GM08714 (cell line): Measurements from ENCODE around the gene TNIP2.

ENCODE experiments used
- H3K4me3 ChIP-seq: fragments of 200-500 bp; sonication (Bioruptor generic); 2 replicates; pipeline ENCODE4 v1.5.1; 2014; ENCODE audit warnings: mild to moderate bottlenecking, low read length, inconsistent platforms
- ZNF274 ChIP-seq: IDR thresholded peaks from 2 replicates; pipeline ENCODE4 v1.6.1; 2012; ENCODE audit warnings: mild to moderate bottlenecking, low read depth, low read length

TNIP2 gene

GRCh38 chr4:2796849-2797544 is 40.9 kb upstream of the TNIP2 start:
- no peak overlapping the region for H3K4me3 ChIP-seq
- TF ChIP-seq ZNF274: no peak

- H3K4me3 ChIP-seq: no peak overlapping the region
- TF ChIP-seq ZNF274: no peak
Observed at GRCh38 chr4:2795893-2796848, 40.0 kb upstream of the TNIP2 start.

GRCh38 chr4:2795300-2795892 is 39.3 kb upstream of the TNIP2 start:
- no peak overlapping the region for H3K4me3 ChIP-seq
- TF ChIP-seq ZNF274: no peak

GRCh38 chr4:2794486-2795299 is 38.6 kb upstream of the TNIP2 start:
- no peak overlapping the region for H3K4me3 ChIP-seq
- no peak for TF ChIP-seq ZNF274

- TF ChIP-seq ZNF274: no peak
- peak overlapping the region; percentile 12; the same call in 1 of the 2 replicates for H3K4me3 ChIP-seq
Observed at GRCh38 chr4:2793586-2794485, 37.7 kb upstream of the TNIP2 start.

GRCh38 chr4:2792711-2793585 is 36.8 kb upstream of the TNIP2 start, which contains the start of gene SH3BP2:
Gene SH3BP2, plus strand, starts transcription at chr4:2793085. Its CDS starts 27,533 bp downstream, at chr4:2820618.
- H3K4me3 ChIP-seq: peak within 1 kb of the TSS; percentile 12; the same call in 1 of the 2 replicates
- TF ChIP-seq ZNF274: no peak

GRCh38 chr4:2792396-2792710 is 36.2 kb upstream of the TNIP2 start:
- no peak for TF ChIP-seq ZNF274
- no peak overlapping the region for H3K4me3 ChIP-seq

GRCh38 chr4:2791518-2792395 is 35.6 kb upstream of the TNIP2 start:
- H3K4me3 ChIP-seq: no peak overlapping the region
- no peak for TF ChIP-seq ZNF274

GRCh38 chr4:2790583-2791517 is 34.7 kb upstream of the TNIP2 start:
- no peak overlapping the region for H3K4me3 ChIP-seq
- no peak for TF ChIP-seq ZNF274
